Measurements from ENCODE around the gene CEP290. TPM values are rescaled to one million over a fixed set of nuclear protein-coding genes. Genes with fewer than 3 reads are reported as not detected.

CEP290 gene
- total RNA-seq, 6 donors from 2014 or later = 10.6 to 110 (median 20.1) TPM

DNA sequence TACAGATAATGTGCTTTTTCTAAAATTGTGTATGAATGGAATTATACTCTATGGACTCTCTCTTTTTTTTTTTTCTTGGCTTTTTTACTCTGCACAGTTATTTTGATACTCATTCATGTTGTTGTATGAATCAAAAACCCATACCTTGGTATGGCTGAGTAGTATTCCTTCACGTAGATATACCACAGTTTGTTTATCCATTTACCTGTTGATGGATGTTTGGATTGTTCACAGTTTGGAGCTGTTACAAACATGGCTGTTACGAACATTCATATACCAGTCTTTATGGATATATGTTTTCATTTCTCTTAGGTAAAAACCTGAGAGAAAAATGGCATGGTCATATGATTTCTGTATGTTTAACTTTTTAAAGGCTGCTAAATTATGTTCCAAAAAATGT, 43.4 kb upstream of the CEP290 start:
- no peak for ATAC-seq (ENCODE audit: low FRiP score in 2 of 2)
- WGBS, 2 donors = 96 to 99% methylated on average over 2 of the region's 2 CpGs

DNA sequence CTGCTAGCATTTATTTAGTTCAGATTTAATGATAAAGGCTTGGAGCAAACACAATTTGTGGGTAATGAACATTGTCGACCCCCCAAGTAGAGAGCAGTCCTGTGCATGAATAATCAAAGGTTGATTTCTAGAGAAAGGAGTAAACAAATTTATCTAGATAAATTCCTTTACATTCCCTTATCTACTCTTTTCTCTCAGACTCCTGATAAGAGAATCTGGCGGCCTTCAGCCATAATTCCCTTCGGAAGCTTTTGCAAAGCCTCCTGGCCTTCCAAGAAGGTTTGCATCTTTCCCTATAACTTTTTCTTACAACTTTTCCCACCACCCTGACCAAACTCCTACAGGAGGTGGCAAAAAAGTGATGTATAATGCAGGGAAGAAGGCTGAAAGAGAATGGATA, 42.3 kb upstream of the CEP290 start:
- Histone ChIP-seq H3K27ac (no peak overlapping the region), H3K36me3 (peaks cover 0 to 20% (median 7%) of the 10 kb centered on the region in 4 donors), H3K27me3 (no peaks in the 10 kb centered on the region), H3K4me3 (no peak overlapping the region), H3K4me1 (no peaks in the 10 kb centered on the region), H3K9me3 (no peaks in the 10 kb centered on the region)
- ATAC-seq (ENCODE audit: low FRiP score in 2 of 2) (no peak), DNase-seq (no peak)
- 96 to 97% methylated on average over 3 of the region's 3 CpGs for WGBS, 2 donors
- TF ChIP-seq POLR2A (IDR thresholded peaks at IDR 0.05) (no peak), POLR2AphosphoS5 (IDR thresholded peaks at IDR 0.05) (no peak), EP300 (IDR thresholded peaks at IDR 0.05) (no peak)
- TF ChIP-seq, protein P1, sequence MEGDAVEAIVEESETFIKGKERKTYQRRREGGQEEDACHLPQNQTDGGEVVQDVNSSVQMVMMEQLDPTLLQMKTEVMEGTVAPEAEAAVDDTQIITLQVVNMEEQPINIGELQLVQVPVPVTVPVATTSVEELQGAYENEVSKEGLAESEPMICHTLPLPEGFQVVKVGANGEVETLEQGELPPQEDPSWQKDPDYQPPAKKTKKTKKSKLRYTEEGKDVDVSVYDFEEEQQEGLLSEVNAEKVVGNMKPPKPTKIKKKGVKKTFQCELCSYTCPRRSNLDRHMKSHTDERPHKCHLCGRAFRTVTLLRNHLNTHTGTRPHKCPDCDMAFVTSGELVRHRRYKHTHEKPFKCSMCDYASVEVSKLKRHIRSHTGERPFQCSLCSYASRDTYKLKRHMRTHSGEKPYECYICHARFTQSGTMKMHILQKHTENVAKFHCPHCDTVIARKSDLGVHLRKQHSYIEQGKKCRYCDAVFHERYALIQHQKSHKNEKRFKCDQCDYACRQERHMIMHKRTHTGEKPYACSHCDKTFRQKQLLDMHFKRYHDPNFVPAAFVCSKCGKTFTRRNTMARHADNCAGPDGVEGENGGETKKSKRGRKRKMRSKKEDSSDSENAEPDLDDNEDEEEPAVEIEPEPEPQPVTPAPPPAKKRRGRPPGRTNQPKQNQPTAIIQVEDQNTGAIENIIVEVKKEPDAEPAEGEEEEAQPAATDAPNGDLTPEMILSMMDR (IDR thresholded peaks at IDR 0.05) = no peak

More for the DNA sequence above, 43.4 kb upstream of the CEP290 start:
- no peaks in the 10 kb centered on the region for H3K9me3 ChIP-seq
- TF ChIP-seq EP300 (IDR thresholded peaks at IDR 0.05) (no peak), POLR2AphosphoS5 (IDR thresholded peaks at IDR 0.05) (no peak), POLR2A (IDR thresholded peaks at IDR 0.05) (no peak)
- TF ChIP-seq, protein P1 (IDR thresholded peaks at IDR 0.05) = no peak
- no peak for DNase-seq
- no peaks in the 10 kb centered on the region for H3K27me3 ChIP-seq
- no peak overlapping the region for H3K27ac ChIP-seq
- H3K4me1 ChIP-seq = no peaks in the 10 kb centered on the region
- peaks cover 0 to 15% (median 6%) of the 10 kb centered on the region in 4 donors for H3K36me3 ChIP-seq
- no peak overlapping the region for H3K4me3 ChIP-seq

DNA sequence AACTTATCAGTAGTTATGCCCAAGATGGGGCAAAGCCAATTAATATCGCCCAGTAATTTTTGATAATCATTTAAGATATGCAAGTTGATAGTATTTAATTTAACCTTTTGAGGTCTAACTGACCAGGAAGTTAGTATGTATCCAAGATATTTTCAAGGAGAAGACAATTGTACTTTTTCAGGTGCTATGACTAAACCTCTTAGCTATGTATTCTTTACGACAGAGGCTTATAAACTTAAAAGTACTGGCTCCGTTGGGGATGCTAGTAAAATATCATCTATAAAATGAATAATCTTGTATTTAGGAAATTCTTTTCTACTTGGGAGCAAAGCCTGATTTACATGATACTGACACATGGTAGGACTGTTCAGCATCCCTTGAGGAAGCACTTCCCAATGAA, 40.5 kb upstream of the CEP290 start:
- Histone ChIP-seq H3K4me3 (no peak overlapping the region), H3K4me1 (no peaks in the 10 kb centered on the region), H3K27ac (no peak overlapping the region), H3K9me3 (no peaks in the 10 kb centered on the region), H3K27me3 (no peaks in the 10 kb centered on the region), H3K36me3 (peaks cover 2 to 29% (median 8%) of the 10 kb centered on the region in 4 donors)
- WGBS, 2 donors = 97 to 98% methylated on average over 3 of the region's 3 CpGs
- DNase-seq (no peak), ATAC-seq (ENCODE audit: low FRiP score in 2 of 2) (no peak)
- no peak for TF ChIP-seq POLR2AphosphoS5 (IDR thresholded peaks at IDR 0.05)
- TF ChIP-seq EP300 (IDR thresholded peaks at IDR 0.05) = no peak
- TF ChIP-seq POLR2A (IDR thresholded peaks at IDR 0.05) = no peak
- TF ChIP-seq, protein P1 (IDR thresholded peaks at IDR 0.05) = no peak

DNA sequence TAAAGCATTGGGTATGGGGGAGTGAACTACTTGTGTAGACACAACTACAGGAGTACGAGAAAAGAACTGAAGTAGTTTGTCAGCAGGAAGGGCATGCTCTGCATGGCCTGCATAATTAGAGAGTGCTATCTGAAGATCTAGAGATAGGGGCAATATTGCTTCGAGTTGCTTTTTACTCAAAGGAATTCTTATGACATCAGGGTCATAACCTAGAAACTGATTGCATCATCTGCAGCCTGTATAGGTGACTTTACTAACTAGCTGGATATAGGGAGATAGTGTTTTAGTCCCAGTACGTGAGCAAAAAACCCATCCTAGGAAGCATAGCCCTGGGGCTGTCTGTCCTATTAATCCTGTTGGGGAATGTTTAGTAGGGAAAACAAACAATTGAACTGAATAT, 40.0 kb upstream of the CEP290 start:
- H3K27me3 ChIP-seq = no peaks in the 10 kb centered on the region

More for the DNA sequence above, 40.0 kb upstream of the CEP290 start:
- Histone ChIP-seq H3K27ac (no peak overlapping the region), H3K36me3 (peaks cover 2 to 32% (median 9%) of the 10 kb centered on the region in 4 donors), H3K9me3 (no peaks in the 10 kb centered on the region), H3K4me3 (no peak overlapping the region), H3K4me1 (no peaks in the 10 kb centered on the region)
- ATAC-seq (ENCODE audit: low FRiP score in 2 of 2) (no peak), DNase-seq (no peak)
- TF ChIP-seq, protein P1 (IDR thresholded peaks at IDR 0.05) = no peak
- WGBS, 2 donors = 92 to 93% methylated on average over 3 of the region's 3 CpGs

Data from upper lobe of left lung (tissue), 6 donors.